ENCODE data around the gene MYO5B. TPM values are rescaled to one million over a fixed set of nuclear protein-coding genes. Genes with fewer than 3 reads are reported as not detected.

Gene MYO5B
- total and polyA plus RNA-seq, 9 of the 15 experiments (the other 6 are each of a cell fraction or from before 2014, with no cell fraction given): 0.07 to 0.42 (median 0.28) TPM

DNA sequence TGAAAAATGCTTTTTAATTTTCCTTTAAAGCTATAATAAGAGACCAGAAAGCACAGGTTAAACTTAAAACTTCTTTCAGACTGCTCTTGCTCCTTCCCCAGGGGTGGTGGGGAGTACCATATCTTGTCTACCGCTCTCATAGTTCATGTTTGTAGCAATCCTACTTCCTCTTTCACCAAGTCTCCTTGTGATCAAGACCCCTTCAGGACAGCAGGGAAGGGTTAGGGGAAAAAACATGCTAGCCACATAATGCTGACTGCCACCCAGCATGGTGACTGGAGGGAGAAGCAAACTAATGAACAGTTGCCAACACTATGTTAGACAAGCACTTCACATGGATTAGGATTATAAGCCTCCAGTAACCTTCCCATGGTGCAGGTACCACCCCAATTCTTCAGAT lies 8.6 kb downstream of the MYO5B start (continued):
- TF ChIP-seq E2F6 (IDR thresholded peaks at IDR 0.05; ENCODE audit: borderline replicate concordance in 1 of 2, extremely low read depth in 1 of 2, insufficient read depth in 1 of 2, insufficient read length in 1 of 2, low read depth in 1 of 2, low read length in 1 of 2, poor library complexity in 1 of 2, severe bottlenecking in 1 of 2) (no peak), CHAMP1 (IDR thresholded peaks at IDR 0.05) (no peak), KAT7 (CRISPR knock-in tag; IDR thresholded peaks at IDR 0.05; ENCODE audit: borderline replicate concordance) (no peak)

DNA sequence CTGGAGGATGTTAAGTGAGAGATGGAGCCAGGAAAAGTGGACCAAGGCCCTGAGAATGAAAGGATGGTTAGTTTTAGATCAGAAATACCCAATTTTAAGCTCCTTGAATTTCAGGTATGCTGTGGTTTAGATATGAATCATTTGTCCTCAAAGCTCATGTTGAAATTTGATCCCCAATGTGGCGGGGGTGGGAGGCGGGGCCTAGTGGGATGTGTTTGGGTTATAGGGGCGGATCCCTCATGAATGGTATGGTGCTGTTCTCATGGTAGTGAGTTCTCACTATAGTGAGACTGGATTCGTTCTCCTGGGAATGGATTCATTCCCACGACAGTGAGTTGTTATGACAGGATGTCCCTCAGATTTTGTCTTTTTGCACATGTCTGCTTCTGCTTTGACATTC lies 11.4 kb downstream of the MYO5B start:
- H3K79me2 ChIP-seq (ENCODE audit: control insufficient read depth, insufficient read depth, low read length): no peaks in the 10 kb centered on the region
- no peak for TF ChIP-seq TSC22D4 (tag; IDR thresholded peaks at IDR 0.05)
- peak; percentile 67 for TF ChIP-seq EGR1 (conservative IDR thresholded peaks at IDR 0.05)
- H3K9me1 ChIP-seq (ENCODE audit: control insufficient read depth, insufficient read depth, low read length): no peaks in the 10 kb centered on the region
- no peak overlapping the region for H2AFZ ChIP-seq (ENCODE audit: low read depth, low read length)
- ATAC-seq (peak; percentile 75), DNase-seq (ENCODE audit: extremely low read depth in 1 of 4, low spot score in 3 of 4) (peak in 1 of 4 experiments; percentile 35), FAIRE-seq (peak; percentile 37)
- no peaks in the 10 kb centered on the region for H3K4me1 ChIP-seq (replicated peaks in 1 of 2; ENCODE audit: control insufficient read depth in 2 of 2, insufficient read depth in 2 of 2, low read length in 2 of 2)
- no peak overlapping the region for H3K27ac ChIP-seq (ENCODE audit: extremely low read depth, low read depth, low read length)
- no peak overlapping the region for H3K4me2 ChIP-seq (ENCODE audit: insufficient read depth, low read length)
- H3K36me3 ChIP-seq (ENCODE audit: control insufficient read depth, insufficient read depth, low read length): no peaks in the 10 kb centered on the region
- H3K9me3 ChIP-seq (replicated peaks; ENCODE audit: control insufficient read depth, insufficient read depth, low read depth, low read length): no peaks in the 10 kb centered on the region
- no peak overlapping the region for H3K4me3 ChIP-seq
- 0% methylated on average over 5 of the region's 5 CpGs for WGBS (ENCODE audit: insufficient coverage, low coverage, missing lambda C conversion rate)
- intact Hi-C loops (cut with micrococcal nuclease) (no loop called here), in situ Hi-C loops (cut with MboI) (no loop called here)
- H4K20me1 ChIP-seq (replicated peaks; ENCODE audit: control insufficient read depth, insufficient read depth, low read length): no peaks in the 10 kb centered on the region; the same call in 1 of the 2 replicates
- ChIA-PET CTCF (ENCODE audit: low intra/inter-chr PET ratio) (no interaction called here), POLR2A (interaction anchor here (0.6 kb wide), 1 partner anchor 163 kb away, joined by 3 read pairs; no protein-coding TSS in a partner anchor)
- H3K9ac ChIP-seq (ENCODE audit: insufficient read depth in 1 of 2, low read depth in 2 of 2, low read length in 2 of 2): no peak overlapping the region
- H3K27me3 ChIP-seq (ENCODE audit: control insufficient read depth in 2 of 2, insufficient read depth in 2 of 2, low read length in 2 of 2): no peaks in the 10 kb centered on the region; a peak in 2 of 5 replicates
- no TSS peak for BruUV-seq (replicated peaks)
